ENCODE data around the gene MAPK12.

- TF ChIP-seq CTCF (IDR thresholded peaks at IDR 0.05; ENCODE audit: low read depth, low read length, missing input control) (no peak), RXRA (IDR thresholded peaks at IDR 0.05) (no peak), REST (IDR thresholded peaks at IDR 0.05) (no peak), HNF4G (IDR thresholded peaks at IDR 0.05) (no peak), ZBTB33 (IDR thresholded peaks at IDR 0.05) (no peak), EGR1 (IDR thresholded peaks at IDR 0.05; ENCODE audit: low read depth in 2 of 2) (no peak), NR2F2 (IDR thresholded peaks at IDR 0.05) (no peak), MAX (IDR thresholded peaks at IDR 0.05) (no peak), TAF1 (conservative IDR thresholded peaks at IDR 0.05) (no peak), RAD21 (IDR thresholded peaks at IDR 0.05) (no peak), JUND (IDR thresholded peaks at IDR 0.05) (no peak)
Observed at GRCh38 chr22:50302564-50302963, 41.1 kb upstream of the MAPK12 start.

Data from liver (tissue), 3 donors.